LNCaP clone FGC (cell line): Measurements from ENCODE around the gene FAM170B.

ENCODE experiments used
- DNase-seq: peaks from one replicate; pipeline ENCODE4 v3.0.0-alpha.2; 2011; ENCODE audit warnings: low read depth
- H3K4me3 ChIP-seq: 2 replicates; pipeline ENCODE4 v1.5.1; 2011; ENCODE audit warnings: mild to moderate bottlenecking, low read depth, low read length, control low read depth
- TF ChIP-seq, protein P1 (sequence below): IDR thresholded peaks from 2 replicates; pipeline ENCODE4 v1.5.1; 2012; ENCODE audit warnings: mild to moderate bottlenecking; ENCODE audit not compliant: control insufficient read depth, insufficient read depth; ENCODE audit errors: extremely low read depth

The FAM170B gene

GRCh38 chr10:49141541-49142332, 7.9 kb upstream of the FAM170B start:
- TF ChIP-seq, protein P1, sequence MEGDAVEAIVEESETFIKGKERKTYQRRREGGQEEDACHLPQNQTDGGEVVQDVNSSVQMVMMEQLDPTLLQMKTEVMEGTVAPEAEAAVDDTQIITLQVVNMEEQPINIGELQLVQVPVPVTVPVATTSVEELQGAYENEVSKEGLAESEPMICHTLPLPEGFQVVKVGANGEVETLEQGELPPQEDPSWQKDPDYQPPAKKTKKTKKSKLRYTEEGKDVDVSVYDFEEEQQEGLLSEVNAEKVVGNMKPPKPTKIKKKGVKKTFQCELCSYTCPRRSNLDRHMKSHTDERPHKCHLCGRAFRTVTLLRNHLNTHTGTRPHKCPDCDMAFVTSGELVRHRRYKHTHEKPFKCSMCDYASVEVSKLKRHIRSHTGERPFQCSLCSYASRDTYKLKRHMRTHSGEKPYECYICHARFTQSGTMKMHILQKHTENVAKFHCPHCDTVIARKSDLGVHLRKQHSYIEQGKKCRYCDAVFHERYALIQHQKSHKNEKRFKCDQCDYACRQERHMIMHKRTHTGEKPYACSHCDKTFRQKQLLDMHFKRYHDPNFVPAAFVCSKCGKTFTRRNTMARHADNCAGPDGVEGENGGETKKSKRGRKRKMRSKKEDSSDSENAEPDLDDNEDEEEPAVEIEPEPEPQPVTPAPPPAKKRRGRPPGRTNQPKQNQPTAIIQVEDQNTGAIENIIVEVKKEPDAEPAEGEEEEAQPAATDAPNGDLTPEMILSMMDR, result no peak
- DNase-seq, result no peak
- no peak overlapping the region for H3K4me3 ChIP-seq

DNA sequence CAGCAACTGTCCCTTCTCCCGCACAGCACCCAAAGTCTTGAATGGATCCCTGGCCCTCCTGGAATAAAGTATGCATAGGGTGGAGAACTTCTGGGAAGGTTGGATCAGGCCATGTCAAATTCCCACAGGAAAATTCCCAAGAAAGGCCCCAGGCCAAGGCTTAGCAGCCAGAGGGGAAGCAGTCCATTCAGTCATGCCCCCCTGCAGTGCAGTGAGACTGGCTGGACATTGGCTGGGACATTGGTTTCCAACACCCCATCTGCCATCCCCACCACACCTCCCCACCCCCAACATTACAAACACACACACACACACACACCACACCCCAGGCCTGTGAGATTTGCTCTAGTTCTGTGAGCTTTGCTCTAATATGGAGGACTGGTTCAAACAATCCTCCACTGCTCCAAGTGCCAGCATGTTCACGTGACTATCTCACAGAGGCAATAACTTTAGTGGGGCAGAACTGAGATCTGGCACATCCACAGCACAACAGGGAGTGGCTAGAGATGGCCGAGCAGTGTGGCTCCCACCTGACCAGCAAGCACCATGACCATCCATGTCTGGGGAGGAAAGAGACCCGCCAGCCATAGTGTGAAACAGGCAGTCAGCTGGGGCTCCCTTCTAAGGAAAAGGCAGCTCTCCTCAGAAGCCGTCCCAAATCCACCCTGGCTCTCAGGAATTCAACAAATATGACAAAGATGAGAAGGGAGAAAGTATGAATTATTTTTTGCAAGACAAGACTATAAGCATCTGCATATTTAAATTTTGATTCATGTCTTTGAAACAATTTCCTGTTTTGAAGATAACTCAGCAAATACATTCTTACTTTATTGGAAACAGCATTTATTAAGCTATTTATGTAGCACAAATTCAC, 6.7 kb upstream of the FAM170B start:
- no peak for DNase-seq
- TF ChIP-seq, protein P1, result no peak
- H3K4me3 ChIP-seq, result no peak overlapping the region

DNA sequence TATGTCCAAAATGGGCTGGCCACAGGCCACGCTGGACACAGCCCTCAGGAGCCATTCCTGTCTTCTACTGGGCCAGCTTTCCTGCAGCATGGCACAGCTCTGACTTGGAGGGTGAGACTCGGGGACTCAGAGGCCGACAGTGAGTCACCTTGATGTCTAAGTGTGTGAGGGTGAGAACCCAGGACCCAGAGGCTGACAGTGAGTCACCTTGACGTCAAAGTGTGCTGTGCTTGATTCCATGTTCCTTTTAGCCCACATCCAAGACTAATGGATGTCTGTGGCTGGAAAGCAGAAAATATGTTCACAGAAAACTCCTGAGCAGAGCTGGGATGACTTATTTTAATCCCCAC, 6.0 kb upstream of the FAM170B start:
- no peak overlapping the region for H3K4me3 ChIP-seq
- TF ChIP-seq, protein P1, result no peak
- no peak for DNase-seq

GRCh38 chr10:49139028-49139845, 5.4 kb upstream of the FAM170B start:
- TF ChIP-seq, protein P1, result no peak
- H3K4me3 ChIP-seq, result no peak overlapping the region
- no peak for DNase-seq

GRCh38 chr10:49138361-49138891, 4.6 kb upstream of the FAM170B start:
- DNase-seq, result no peak
- TF ChIP-seq, protein P1, result no peak
- H3K4me3 ChIP-seq, result no peak overlapping the region

- TF ChIP-seq, protein P1, result no peak
- no peak for DNase-seq
- no peak overlapping the region for H3K4me3 ChIP-seq
Measured at GRCh38 chr10:49136525-49136924, 2.7 kb upstream of the FAM170B start.
